Activated CD8-positive, alpha-beta memory T cell treated with anti-CD3 and anti-CD28 coated beads for 36 hours (primary cell): ENCODE measurements around the gene AKR1B15. TPM values are rescaled to one million over a fixed set of nuclear protein-coding genes. Genes with fewer than 3 reads are reported as not detected.

Experiments used
- CTCF ChIA-PET: fragments of 350-600 bp; sonication (Branson Sonifier 250); formaldehyde crosslinking; loops from one replicate; lab custom pipeline; 2021; ENCODE audit warnings: antibody characterized with exemption; lab: Charles Lee
- POLR2A ChIA-PET: fragments of 350-600 bp; sonication (Branson Sonifier 250); formaldehyde crosslinking; loops from one replicate; lab custom pipeline; 2021; ENCODE audit warnings: antibody characterized with exemption; lab: Charles Lee
- total RNA-seq, 2 experiments: library from RNA; stranded (reverse); gene quantifications; one replicate each; pipeline ENCODE4 v1.2.3, GENCODE V29; 2021

The AKR1B15 gene
- total RNA-seq, 2 experiments from 2014 or later, result not detected

DNA sequence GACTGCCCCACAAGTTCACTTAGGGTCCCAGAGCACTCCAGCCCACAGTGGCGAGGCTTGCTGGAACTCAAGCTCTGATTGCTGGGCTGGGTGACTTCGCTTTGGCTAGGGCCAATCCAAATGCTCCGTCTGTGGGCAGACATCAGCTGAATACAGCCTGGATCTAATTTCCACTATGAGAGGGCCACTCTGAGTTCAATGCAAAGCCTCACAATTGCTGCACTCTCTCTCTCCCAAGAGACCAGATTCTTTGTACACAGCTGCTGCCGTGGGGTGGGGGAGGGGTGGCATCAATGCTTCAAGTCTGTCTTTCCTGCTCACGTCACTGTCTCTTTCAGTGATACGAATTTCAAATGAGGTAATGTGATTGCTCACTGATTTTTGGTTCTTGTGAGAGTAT lies 50.5 kb downstream of the AKR1B15 start:
- ChIA-PET POLR2A (no interaction called here), CTCF (no interaction called here)

DNA sequence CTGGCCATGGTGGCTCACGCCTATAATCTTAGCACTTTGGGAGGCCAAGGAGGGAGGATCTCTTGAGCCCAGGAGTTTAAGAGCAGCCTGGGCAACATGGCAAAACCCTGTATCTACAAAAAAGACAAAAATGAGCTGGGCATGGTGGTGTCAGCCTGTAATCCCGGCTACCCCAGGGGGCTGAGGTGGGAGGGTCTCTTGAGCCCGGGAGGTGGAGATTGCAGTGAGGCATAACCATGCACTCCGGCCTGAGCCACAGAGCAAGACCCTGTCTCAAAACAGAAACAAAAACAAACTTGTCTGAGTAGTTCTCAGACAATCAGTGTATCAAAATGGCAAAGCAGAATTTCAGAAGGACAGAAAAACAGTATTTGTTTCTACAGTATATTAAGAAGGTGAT lies 52.5 kb downstream of the AKR1B15 start:
- ChIA-PET CTCF (interaction anchor here (1.1 kb wide), 1 partner anchor 87 kb away, joined by 7 read pairs; no protein-coding TSS in a partner anchor), POLR2A (no interaction called here)

DNA sequence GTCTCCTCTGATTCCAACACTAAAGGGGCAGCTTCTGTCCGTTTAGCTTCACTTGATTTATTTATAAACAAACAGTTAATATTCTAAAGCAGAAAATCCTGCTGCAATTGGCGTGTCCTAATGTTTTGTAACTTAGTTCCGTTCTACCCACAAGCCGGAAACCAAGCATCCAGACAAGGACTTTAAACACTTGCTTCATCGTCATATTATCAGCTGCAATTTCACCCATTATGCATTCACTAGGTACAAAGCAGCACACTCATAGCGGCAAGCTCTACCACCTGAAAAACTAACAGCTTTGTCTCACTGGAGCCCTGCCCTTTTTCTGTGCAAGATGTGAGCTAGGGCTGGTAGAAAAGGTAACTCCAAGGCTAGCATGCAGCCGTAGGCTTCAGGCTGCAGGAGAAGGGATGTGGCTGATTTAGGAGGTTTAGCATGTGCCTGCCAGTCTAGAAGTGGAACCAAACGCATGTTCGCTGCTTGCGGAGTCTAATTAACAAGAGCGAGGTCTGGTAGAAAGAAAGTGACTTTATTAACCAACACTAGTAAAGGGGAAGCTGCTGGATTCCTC lies 54.1 kb downstream of the AKR1B15 start:
- ChIA-PET POLR2A (no interaction called here), CTCF (no interaction called here)

DNA sequence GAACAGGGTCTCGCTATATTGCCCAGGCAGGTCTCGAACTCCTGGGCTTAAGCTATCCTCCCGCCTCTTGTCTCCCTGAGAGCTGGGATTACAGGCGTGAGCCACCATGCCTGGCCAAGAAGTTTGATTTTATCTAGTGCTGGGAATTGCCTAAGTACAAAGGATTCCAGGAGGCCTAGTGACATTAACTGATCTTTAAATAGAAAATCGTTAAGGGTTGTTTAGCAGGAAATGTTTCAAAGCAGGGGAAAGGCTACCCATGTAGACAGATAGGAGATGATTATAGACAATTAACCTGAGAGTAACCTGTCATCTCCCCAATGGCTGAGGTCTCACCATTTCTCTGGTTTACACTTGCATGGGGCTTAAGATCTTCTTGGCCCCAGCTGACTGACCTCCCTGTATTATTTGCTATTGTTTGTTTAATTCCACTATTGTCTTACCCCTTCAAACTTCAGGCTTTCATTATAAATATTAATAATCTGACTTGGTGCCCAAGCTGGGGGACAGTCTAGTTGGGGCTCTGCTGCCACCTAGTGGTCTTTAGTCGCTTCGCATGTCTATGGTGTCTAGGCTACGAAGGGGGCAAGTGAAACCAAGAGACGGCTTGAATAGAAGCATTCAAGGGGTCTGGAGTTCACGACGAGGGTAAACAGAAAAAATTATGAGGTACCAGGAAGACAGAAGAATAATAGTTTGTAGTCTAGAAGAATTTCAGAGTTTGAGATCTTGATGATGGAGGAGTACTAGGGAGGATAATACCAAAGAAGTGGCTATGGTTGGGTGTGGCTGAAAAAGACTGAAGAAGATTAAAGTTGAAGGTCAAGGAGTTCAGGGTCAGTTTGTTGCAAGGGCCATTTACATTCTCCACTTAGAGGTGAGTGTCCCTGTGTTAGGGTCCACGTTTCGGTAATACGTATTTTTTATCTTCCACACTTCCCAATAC lies 57.3 kb downstream of the AKR1B15 start:
- CTCF ChIA-PET, result interaction anchor here (0.5 to 1.3 kb wide), 7 partner anchors 84 to 565 kb away, joined by 3 read pairs; no protein-coding TSS in a partner anchor
- POLR2A ChIA-PET, result no interaction called here

DNA sequence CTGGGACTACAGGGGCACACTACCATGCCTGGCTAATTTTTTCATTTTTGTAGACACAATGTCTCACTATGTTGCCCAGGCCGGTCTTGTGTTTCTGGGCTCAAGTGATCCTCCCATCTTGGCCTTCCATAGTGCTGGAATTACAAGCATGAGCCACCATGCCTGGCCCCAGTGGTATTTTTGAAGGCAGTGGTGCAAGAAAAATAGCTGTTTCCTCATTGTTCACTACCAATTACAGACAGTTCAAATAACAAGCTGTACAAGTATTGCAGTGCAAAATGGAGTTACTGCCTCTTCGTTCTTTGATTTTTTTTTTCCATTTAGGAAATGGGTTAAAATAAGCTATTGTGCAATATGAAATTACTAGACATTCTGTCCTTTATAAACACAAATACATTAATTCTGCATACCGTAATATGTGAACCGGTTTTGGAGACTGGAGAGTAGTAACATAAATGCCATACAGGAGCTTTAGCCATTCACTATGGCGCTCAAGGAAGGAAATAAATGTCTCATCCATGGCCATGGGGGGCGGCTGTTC lies 62.8 kb downstream of the AKR1B15 start:
- POLR2A ChIA-PET, result no interaction called here

DNA sequence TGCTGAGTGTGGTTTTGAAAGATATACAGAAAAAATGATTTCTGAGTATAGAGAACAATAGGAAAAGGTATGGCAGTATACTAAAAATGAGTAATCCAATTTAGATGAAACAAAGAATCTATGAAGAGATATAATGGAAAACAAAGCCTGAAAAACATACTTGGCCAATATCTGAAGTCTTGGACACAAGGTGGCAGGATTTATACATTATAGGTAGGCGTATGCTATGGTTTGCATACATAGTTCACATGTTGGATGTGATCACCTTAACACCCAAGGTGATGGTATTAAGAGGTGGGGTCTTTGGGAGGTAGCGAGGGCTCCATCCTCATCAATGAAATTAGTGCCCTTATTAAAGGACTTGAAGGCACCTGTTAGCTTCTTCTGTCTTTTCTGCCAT lies 63.3 kb downstream of the AKR1B15 start:
- CTCF ChIA-PET, result interaction anchor here (1.0 to 1.1 kb wide), 2 partner anchors 78 to 99 kb away, joined by 3 to 6 read pairs; no protein-coding TSS in a partner anchor
- POLR2A ChIA-PET, result no interaction called here

More for the DNA sequence above, 62.8 kb downstream of the AKR1B15 start:
- CTCF ChIA-PET, result interaction anchor here (0.6 to 1.1 kb wide), 3 partner anchors 78 to 112 kb away, joined by 3 to 6 read pairs (median 3); no protein-coding TSS in a partner anchor

DNA sequence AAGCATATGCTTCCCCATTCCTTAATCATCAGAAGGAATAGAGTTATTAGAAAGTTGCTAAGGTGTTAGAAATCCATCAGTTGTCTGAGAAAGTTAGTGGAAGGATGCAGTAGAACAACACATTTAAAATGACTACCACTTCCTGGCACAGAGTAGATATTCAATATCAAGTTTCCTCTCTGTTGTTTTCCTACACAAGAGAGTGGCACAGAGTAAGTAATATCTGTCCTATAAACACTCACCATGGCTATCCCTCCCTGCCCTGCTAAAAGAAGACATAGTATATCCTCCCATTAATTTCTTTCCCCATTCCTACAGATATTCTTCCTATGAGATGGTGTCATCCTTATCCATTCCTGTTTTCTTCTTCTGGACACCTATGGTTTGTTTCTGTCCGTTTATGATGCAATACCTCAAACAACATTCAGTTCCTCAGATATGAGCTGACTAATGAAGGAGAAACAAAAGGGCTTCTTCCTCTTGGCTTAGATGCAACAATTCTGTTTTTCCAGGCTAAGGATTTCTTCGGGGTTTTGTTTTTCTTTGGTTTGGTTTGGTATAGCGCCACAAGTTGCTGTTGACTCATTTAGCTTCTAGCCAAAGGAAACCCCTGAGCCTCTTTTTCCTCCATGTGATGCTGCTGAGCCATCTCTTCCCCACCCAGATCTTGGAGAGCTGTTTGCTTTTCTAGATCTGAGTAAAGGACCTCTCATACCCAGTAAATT lies 64.9 kb downstream of the AKR1B15 start:
- ChIA-PET POLR2A (no interaction called here), CTCF (interaction anchor here (0.5 to 0.8 kb wide), 2 partner anchors 20 to 181 kb away, joined by 3 to 4 read pairs; no protein-coding TSS in a partner anchor)

DNA sequence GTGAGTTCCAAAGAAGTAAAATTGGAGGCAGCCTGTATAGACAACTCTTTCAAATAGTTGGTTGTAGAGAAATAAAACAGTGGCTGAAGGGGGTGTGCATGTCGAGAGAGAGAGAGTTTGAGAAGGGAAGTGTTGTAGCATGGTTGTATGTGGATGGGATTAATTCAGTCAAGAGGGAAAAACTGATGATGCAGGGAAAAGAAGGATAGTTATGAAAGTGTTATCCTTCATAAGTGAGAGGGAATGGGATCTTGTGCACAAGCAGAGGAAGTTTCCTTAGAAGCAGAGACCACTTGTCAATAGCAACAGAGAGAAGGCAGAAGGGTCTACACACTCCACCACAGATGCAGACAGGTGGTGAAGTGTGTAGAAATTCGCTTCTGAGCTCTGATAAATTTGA lies 67.7 kb downstream of the AKR1B15 start:
- ChIA-PET POLR2A (no interaction called here), CTCF (no interaction called here)

DNA sequence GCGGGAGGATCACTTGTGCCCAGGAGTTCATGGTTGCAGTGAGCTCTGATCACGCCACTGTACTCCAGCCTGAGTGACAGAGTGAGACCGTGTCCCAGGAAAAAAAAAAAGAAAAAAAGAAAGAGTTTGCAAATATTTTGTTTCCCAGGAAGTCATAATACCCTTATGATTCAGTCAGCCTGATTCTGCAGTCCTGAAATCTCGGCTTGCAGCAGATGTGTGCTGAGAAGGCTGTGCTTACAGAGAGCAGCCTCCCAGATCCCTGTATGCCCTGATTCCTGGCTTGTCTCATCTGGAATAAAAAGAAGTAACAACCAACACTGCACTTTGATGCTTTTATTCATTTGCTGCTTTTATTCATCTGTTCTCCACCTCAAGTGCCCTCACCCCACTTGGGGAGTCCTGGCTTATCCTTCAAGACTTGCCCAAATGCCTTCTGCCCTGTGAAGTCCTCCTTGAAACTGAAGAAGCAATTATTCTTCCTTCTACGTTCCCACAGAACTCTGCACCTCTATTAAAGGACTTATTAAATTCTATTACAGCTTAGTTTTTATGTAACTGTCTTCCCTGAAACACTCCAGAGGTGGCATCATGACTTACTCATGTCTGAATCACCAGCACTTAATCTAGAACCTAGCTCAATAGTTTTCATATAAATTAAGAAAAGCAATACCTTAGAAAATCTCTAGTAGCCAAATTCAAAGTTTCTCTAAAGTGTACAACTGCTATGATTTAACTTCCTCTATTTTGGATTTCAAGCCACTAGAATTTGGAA lies 70.0 kb downstream of the AKR1B15 start:
- POLR2A ChIA-PET, result no interaction called here

DNA sequence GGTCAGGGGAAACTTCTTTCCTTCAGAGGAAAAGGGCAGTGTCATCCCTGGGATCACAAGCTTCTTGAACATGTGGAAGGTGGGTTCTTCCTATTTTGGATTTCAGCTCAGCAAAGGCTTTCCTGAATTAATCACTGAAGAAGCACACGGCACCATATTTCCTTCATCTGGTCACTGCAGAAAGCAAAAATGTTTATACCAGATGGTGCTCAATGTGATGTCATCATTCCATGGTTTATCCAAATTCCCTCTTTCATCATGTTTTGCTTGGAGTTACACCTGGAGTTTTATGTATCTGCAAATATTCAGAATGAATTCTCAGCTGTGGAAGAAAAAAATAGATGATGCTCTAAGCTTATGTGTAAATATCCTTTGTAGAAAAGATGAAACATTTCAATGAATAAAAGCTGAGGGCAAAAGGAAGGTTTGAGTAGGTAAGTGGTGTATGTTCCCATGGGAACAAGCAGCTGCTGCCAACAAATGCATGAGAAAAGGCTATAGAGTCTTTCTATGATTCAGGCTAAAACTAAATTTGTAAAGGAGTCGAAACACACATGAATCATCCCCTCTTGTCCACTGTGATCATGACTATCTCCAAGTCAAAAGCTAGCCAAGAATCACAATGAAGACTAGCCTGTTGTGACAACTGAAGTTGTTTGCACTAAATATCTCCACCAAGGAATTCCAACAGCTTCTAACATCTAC lies 70.9 kb downstream of the AKR1B15 start:
- CTCF ChIA-PET, result interaction anchor here (0.7 kb wide), 1 partner anchor 12 kb away, joined by 3 read pairs; no protein-coding TSS in a partner anchor
- POLR2A ChIA-PET, result no interaction called here

More for the DNA sequence above, 70.0 kb downstream of the AKR1B15 start:
- CTCF ChIA-PET, result no interaction called here

DNA sequence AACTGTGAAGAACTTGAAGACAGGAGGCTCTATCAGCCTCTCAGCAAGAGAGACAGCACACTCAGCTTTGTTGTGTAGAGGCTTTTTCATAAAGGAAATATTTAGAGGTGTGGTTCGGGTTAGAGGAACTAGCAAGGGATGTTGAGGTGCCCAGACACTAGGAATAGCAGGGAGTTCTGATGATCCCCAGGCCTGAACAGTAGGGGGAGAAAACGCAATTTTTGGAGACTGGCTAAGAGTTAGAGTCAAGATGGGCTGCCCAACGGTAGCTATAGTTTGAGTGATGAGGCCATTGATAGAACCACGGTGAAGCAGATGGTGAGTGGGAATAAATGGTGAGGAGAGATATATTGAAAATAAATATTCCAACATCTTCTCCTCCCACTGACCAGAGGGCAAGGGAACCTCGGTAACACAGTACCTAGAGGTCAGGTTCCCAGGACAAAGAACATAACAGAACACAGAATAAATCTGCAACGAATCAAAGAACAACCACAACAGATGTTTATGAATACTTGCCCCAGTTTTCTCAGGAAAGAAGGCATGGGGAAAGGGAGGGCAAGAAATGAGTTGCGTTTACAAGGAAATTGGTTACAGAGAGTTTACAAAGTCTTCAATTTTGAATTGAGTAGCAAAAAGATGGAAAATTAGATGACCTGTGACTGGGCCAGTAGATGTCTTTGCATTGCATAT lies 73.5 kb downstream of the AKR1B15 start:
- ChIA-PET CTCF (interaction anchor here (1.1 kb wide), 1 partner anchor 9 kb away, joined by 3 read pairs; no protein-coding TSS in a partner anchor), POLR2A (no interaction called here)

DNA sequence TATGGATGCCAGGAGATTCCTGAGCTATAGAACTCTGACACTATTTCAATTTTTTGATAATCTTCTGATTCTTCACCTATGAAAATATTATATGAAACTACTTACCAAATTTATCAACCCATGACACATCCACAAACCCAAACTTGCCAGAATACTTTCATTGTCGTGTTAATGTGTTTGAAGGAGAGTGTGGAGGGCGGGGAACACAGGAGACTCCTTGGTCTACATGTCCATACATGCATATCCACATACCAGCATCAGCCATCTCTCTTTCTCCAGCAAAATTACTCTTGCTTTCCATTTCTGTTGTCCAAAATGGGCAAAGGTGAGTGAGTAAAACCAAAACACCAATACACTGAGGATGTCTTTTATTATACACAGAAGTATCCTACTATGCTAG lies 74.3 kb downstream of the AKR1B15 start:
- CTCF ChIA-PET, result no interaction called here
- POLR2A ChIA-PET, result no interaction called here

DNA sequence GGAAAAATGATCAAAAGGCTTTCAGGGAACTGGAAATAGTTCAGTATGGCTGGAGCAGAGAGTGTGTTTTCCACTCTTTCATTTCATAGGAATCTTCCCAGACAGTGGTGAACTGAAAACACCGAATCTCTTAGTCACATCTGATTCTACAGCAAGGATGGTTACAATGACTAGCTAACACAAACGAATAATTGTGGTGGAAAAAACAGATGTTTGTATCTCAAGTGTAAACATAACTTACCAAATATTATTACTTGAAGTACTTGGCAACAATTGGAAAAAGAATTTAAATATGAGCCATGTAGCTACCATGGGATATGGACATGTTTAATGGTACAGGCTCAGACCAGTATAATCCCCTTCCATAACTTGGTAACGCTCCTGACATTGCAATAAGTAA lies 76.6 kb downstream of the AKR1B15 start:
- ChIA-PET POLR2A (no interaction called here), CTCF (no interaction called here)

DNA sequence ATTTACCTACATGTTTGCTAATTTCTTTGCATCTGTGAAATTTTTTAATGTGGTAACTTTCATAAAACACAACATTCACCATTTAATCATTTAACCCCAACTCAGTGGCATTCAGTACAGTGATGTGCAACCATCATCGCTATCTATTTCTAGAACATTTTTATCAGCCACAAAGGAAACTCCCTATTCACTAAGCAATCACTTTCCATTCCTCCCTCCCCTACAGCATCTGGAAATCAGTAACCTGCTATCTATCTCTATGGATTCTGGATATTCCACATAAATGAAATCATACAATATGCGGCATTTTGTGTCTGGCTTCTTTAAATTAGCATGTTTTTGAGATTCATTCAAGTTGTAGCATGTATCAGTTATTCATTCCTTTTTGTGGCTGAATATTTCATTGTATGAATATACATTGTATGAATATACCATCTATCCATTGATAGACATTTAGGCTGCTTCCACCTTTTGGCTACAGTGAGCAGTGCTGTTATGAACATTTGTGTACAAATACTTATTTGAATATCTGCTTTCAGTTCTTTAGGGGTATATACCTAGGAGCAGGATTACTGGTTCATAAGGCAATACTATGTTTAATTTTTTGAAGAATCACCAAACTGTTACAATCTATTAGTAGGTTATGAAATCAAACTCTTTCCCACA lies 78.3 kb downstream of the AKR1B15 start:
- ChIA-PET POLR2A (no interaction called here), CTCF (no interaction called here)

DNA sequence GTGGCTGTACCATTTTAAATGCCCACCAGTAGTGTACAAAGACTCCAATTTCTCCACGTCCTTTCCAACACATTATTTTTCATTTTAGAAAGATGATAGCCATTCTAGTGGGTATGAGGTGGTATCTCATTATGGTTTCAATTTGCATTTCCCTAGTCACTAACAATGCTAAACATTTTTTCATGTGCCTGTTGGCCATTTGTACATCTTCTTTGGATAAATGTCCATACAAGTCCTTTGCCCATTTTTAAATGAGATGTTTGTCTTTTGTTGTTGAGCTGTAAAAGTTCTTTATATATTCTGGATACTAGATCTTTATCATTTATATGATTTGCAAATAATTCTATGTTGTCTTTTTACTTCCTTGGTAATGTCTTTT lies 78.9 kb downstream of the AKR1B15 start:
- CTCF ChIA-PET, result no interaction called here
- POLR2A ChIA-PET, result no interaction called here

DNA sequence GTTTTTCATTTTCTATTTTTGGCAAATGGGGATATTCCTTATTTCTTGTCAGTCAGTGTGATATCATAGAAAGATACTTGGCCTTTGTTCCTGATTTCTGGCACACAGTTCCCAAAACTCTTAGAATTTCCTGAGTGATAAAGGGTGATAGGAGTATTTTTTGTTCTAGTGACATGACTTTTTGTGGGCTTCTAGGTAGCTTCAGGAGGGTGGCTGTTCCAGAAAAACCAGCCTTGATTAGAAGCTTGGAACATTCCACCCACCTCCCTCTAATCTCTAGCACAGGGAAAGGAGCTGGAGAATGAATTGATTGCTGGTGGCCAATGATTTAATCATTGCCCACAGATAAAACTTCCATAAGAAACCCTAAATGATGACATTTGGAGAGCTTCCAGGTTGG lies 80.5 kb downstream of the AKR1B15 start:
- POLR2A ChIA-PET, result no interaction called here
- CTCF ChIA-PET, result interaction anchor here (0.6 to 1.2 kb wide), 4 partner anchors 71 to 926 kb away, joined by 3 to 4 read pairs (median 3); no protein-coding TSS in a partner anchor
